GM12891 (cell line): Measurements from ENCODE around the gene ALDH8A1.
A peak's percentile ranks its signal among the peaks of the same experiment; 100 is the strongest.

Experiments
- DNase-seq: peaks from one replicate; pipeline ENCODE4 v3.0.0; 2011; ENCODE audit warnings: low spot score; ENCODE audit not compliant: insufficient read length
- FAIRE-seq: peaks from 2 replicates; lab custom pipeline; 2011; peaks lifted over from hg19 to GRCh38; lab: Jason Lieb, UNC
- PAX5 ChIP-seq: IDR thresholded peaks from 2 replicates; pipeline ENCODE4 v1.6.1; 2011; ENCODE audit warnings: low read length, moderate library complexity, mild to moderate bottlenecking; ENCODE audit not compliant: insufficient read depth, severe bottlenecking
- POLR2A ChIP-seq: IDR thresholded peaks from 2 replicates; pipeline ENCODE4 v1.6.1; 2011; ENCODE audit warnings: low read depth, low read length, control low read depth
- POLR2AphosphoS5 ChIP-seq: IDR thresholded peaks from 2 replicates; pipeline ENCODE4 v1.6.1; 2011; ENCODE audit warnings: low read depth, low read length, control low read depth
- POU2F2 ChIP-seq: IDR thresholded peaks from 2 replicates; pipeline ENCODE4 v1.6.1; 2011; ENCODE audit warnings: low read depth, mild to moderate bottlenecking, control low read depth, low read length, moderate library complexity
- SPI1 ChIP-seq: IDR thresholded peaks from 2 replicates; pipeline ENCODE4 v1.6.1; 2011; ENCODE audit warnings: low read depth, low read length, control low read depth
- TAF1 ChIP-seq: IDR thresholded peaks from 2 replicates; pipeline ENCODE4 v1.6.1; 2011; ENCODE audit warnings: low read depth, low read length, control low read depth

The ALDH8A1 gene

GRCh38 chr6:134951494-134952263 is 1.8 kb upstream of the ALDH8A1 start:
- no peak for FAIRE-seq
- TF ChIP-seq PAX5 = no peak
- TF ChIP-seq POLR2AphosphoS5 = no peak
- no peak for TF ChIP-seq POU2F2
- TF ChIP-seq POLR2A = no peak
- TF ChIP-seq SPI1 = no peak
- TF ChIP-seq TAF1 = no peak
- DNase-seq = no peak

- no peak for FAIRE-seq
- TF ChIP-seq POU2F2 (no peak), PAX5 (no peak), POLR2A (no peak), TAF1 (no peak), POLR2AphosphoS5 (no peak), SPI1 (no peak)
Observed at GRCh38 chr6:134950482-134950881, 581 bp upstream of the ALDH8A1 start.

GRCh38 chr6:134948691-134949090 is 1.2 kb downstream of the ALDH8A1 start:
- TF ChIP-seq POLR2AphosphoS5 (no peak), PAX5 (no peak), POLR2A (no peak), SPI1 (no peak), POU2F2 (no peak), TAF1 (no peak)
- DNase-seq (no peak), FAIRE-seq (no peak)

More at GRCh38 chr6:134950482-134950881, 581 bp upstream of the ALDH8A1 start:
- DNase-seq = no peak

- no peak for FAIRE-seq
- DNase-seq = no peak
- TF ChIP-seq POLR2A (no peak), PAX5 (no peak), SPI1 (no peak), TAF1 (no peak), POLR2AphosphoS5 (no peak), POU2F2 (no peak)
Observed at GRCh38 chr6:134948142-134948541, 1.8 kb downstream of the ALDH8A1 start.

GRCh38 chr6:134945045-134945444 is 4.9 kb downstream of the ALDH8A1 start:
- FAIRE-seq (no peak), DNase-seq (no peak)
- TF ChIP-seq TAF1 = no peak
- no peak for TF ChIP-seq PAX5

- FAIRE-seq = no peak
- DNase-seq = no peak
Observed at GRCh38 chr6:134943522-134944111, 6.3 kb downstream of the ALDH8A1 start.

GRCh38 chr6:134938896-134939295 is 11.0 kb downstream of the ALDH8A1 start:
- peak; percentile 27; the same call in 1 of the 2 replicates for TF ChIP-seq SPI1
- TF ChIP-seq POLR2A = no peak
- no peak for TF ChIP-seq TAF1
- FAIRE-seq (peak; percentile 90), DNase-seq (peak; percentile 31)

More at GRCh38 chr6:134943522-134944111, 6.3 kb downstream of the ALDH8A1 start:
- no peak for TF ChIP-seq TAF1
- TF ChIP-seq POLR2AphosphoS5 = no peak
- TF ChIP-seq POU2F2 = no peak
- TF ChIP-seq SPI1 = no peak
- no peak for TF ChIP-seq POLR2A
- no peak for TF ChIP-seq PAX5

GRCh38 chr6:134937426-134937825 is 12.5 kb downstream of the ALDH8A1 start:
- DNase-seq (no peak), FAIRE-seq (no peak)
- TF ChIP-seq PAX5 = no peak
- no peak for TF ChIP-seq SPI1
- TF ChIP-seq POU2F2 = no peak
- no peak for TF ChIP-seq POLR2A
- TF ChIP-seq POLR2AphosphoS5 = no peak
- TF ChIP-seq TAF1 = no peak

- TF ChIP-seq PAX5 (no peak), TAF1 (no peak), SPI1 (no peak), POLR2AphosphoS5 (no peak), POLR2A (no peak), POU2F2 (no peak)
- DNase-seq (no peak), FAIRE-seq (no peak)
Observed at GRCh38 chr6:134936931-134937330, 13.0 kb downstream of the ALDH8A1 start.

- DNase-seq (no peak), FAIRE-seq (no peak)
- TF ChIP-seq SPI1 (no peak), POLR2A (no peak), POLR2AphosphoS5 (no peak), POU2F2 (no peak), PAX5 (no peak), TAF1 (no peak)
Observed at GRCh38 chr6:134936476-134936875, 13.4 kb downstream of the ALDH8A1 start.
